ENCODE measurements around the gene NR2F1-AS1.

DNA sequence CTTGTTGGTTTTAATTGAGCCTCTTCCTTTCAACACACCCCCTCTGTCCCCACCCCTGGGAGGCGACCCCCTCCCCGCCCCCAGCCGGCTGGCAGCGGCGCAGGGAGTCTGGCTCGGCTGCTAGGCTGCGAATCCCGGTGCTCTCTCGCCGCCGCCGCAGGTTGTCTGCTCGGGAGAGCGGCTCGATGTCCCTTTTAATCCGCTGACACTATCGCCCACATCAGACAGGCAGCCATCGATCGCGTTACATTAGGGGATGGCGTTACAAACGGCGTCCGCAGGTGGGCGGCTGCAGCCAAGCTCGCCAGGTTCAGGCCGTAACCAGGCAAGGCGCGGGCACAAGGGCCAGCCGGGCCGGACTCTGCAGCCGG, 1.3 kb downstream of the NR2F1-AS1 start:
- no peak for TF ChIP-seq EP300 (IDR thresholded peaks at IDR 0.05)
- TF ChIP-seq, protein P1, sequence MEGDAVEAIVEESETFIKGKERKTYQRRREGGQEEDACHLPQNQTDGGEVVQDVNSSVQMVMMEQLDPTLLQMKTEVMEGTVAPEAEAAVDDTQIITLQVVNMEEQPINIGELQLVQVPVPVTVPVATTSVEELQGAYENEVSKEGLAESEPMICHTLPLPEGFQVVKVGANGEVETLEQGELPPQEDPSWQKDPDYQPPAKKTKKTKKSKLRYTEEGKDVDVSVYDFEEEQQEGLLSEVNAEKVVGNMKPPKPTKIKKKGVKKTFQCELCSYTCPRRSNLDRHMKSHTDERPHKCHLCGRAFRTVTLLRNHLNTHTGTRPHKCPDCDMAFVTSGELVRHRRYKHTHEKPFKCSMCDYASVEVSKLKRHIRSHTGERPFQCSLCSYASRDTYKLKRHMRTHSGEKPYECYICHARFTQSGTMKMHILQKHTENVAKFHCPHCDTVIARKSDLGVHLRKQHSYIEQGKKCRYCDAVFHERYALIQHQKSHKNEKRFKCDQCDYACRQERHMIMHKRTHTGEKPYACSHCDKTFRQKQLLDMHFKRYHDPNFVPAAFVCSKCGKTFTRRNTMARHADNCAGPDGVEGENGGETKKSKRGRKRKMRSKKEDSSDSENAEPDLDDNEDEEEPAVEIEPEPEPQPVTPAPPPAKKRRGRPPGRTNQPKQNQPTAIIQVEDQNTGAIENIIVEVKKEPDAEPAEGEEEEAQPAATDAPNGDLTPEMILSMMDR (IDR thresholded peaks at IDR 0.05): no peak
- TF ChIP-seq POLR2A (IDR thresholded peaks at IDR 0.05): no peak
- no peak for TF ChIP-seq POLR2AphosphoS5 (IDR thresholded peaks at IDR 0.05)
